HEK293 (cell line): ENCODE measurements around the gene RBM20.

ENCODE experiments used
- BCL11A ChIP-seq: fragments of 450-650 bp; formaldehyde crosslinking; IDR thresholded peaks from 2 replicates; pipeline ENCODE4 v1.5.1; 2016; ENCODE audit warnings: low read depth, missing biosample characterization, missing genetic modification characterization
- SP7 ChIP-seq: fragments of 450-650 bp; formaldehyde crosslinking; IDR thresholded peaks from 2 replicates; pipeline ENCODE4 v1.5.1; 2016; ENCODE audit warnings: missing biosample characterization, missing genetic modification characterization
- TCF7L2 ChIP-seq: IDR thresholded peaks from 2 replicates; pipeline ENCODE4 v1.6.1; 2011; ENCODE audit warnings: low read depth, mild to moderate bottlenecking, inconsistent platforms, low read length, moderate library complexity, borderline replicate concordance
- ZBTB21 ChIP-seq: fragments of 450-650 bp; formaldehyde crosslinking; IDR thresholded peaks from 2 replicates; pipeline ENCODE4 v1.5.1; 2017; ENCODE audit warnings: missing biosample characterization, missing genetic modification characterization
- ZFP37 ChIP-seq: fragments of 450-650 bp; formaldehyde crosslinking; IDR thresholded peaks from 2 replicates; pipeline ENCODE4 v1.5.1; 2016; ENCODE audit warnings: missing biosample characterization, missing genetic modification characterization
- ZIC2 ChIP-seq: fragments of 450-650 bp; formaldehyde crosslinking; IDR thresholded peaks from 2 replicates; pipeline ENCODE4 v1.5.1; 2016; ENCODE audit warnings: missing biosample characterization, missing genetic modification characterization
- ZNF10 ChIP-seq: fragments of 450-650 bp; formaldehyde crosslinking; IDR thresholded peaks from 2 replicates; pipeline ENCODE4 v1.5.1; 2017; ENCODE audit warnings: missing biosample characterization, missing genetic modification characterization
- ZNF132 ChIP-seq: fragments of 450-650 bp; formaldehyde crosslinking; IDR thresholded peaks from 2 replicates; pipeline ENCODE4 v1.5.1; 2017; ENCODE audit warnings: missing biosample characterization, missing genetic modification characterization, borderline replicate concordance
- ZNF324 ChIP-seq: fragments of 450-650 bp; formaldehyde crosslinking; IDR thresholded peaks from 2 replicates; pipeline ENCODE4 v1.5.1; 2016; ENCODE audit warnings: missing biosample characterization, missing genetic modification characterization
- ZNF335 ChIP-seq: fragments of 450-650 bp; formaldehyde crosslinking; conservative IDR thresholded peaks from 2 replicates; pipeline ENCODE4 v1.5.1; 2016; ENCODE audit warnings: missing biosample characterization, missing genetic modification characterization
- ZNF354C ChIP-seq: fragments of 450-650 bp; formaldehyde crosslinking; IDR thresholded peaks from 2 replicates; pipeline ENCODE4 v1.5.1; 2016; ENCODE audit warnings: missing biosample characterization, missing genetic modification characterization, low read depth, borderline replicate concordance
- ZNF366 ChIP-seq: fragments of 450-650 bp; formaldehyde crosslinking; conservative IDR thresholded peaks from 2 replicates; pipeline ENCODE4 v1.5.1; 2016; ENCODE audit warnings: missing biosample characterization, missing genetic modification characterization
- ZNF629 ChIP-seq: fragments of 450-650 bp; formaldehyde crosslinking; IDR thresholded peaks from 2 replicates; pipeline ENCODE4 v1.5.1; 2017; ENCODE audit warnings: missing biosample characterization, missing genetic modification characterization
- ZNF660 ChIP-seq: fragments of 450-650 bp; IDR thresholded peaks from 2 replicates; pipeline ENCODE4 v1.5.1; 2018; ENCODE audit warnings: missing biosample characterization, mild to moderate bottlenecking, missing genetic modification characterization
- ZNF76 ChIP-seq: fragments of 450-650 bp; formaldehyde crosslinking; IDR thresholded peaks from 2 replicates; pipeline ENCODE4; 2016; ENCODE audit warnings: low read depth, missing biosample characterization, missing genetic modification characterization, borderline replicate concordance
- ZNF768 ChIP-seq: fragments of 450-650 bp; formaldehyde crosslinking; IDR thresholded peaks from 2 replicates; pipeline ENCODE4 v1.5.1; 2018; ENCODE audit warnings: missing biosample characterization, mild to moderate bottlenecking, missing genetic modification characterization
- TF ChIP-seq, protein P1 (sequence below): fragments of 450-650 bp; formaldehyde crosslinking; IDR thresholded peaks from 2 replicates; pipeline ENCODE4 v1.5.1; 2016; ENCODE audit warnings: missing biosample characterization, missing genetic modification characterization, low read depth
- TF ChIP-seq, protein P2 (sequence below): fragments of 450-650 bp; formaldehyde crosslinking; conservative IDR thresholded peaks from 2 replicates; pipeline ENCODE4 v1.5.1; 2016; ENCODE audit warnings: low read depth, missing biosample characterization, missing genetic modification characterization
- TF ChIP-seq, protein P3 (sequence below): fragments of 450-650 bp; formaldehyde crosslinking; IDR thresholded peaks from 2 replicates; pipeline ENCODE4 v1.5.1; 2016; ENCODE audit warnings: missing biosample characterization, missing genetic modification characterization
- TF ChIP-seq, protein P4 (sequence below): fragments of 450-650 bp; formaldehyde crosslinking; IDR thresholded peaks from 2 replicates; pipeline ENCODE4 v1.5.1; 2017; ENCODE audit warnings: missing biosample characterization, missing genetic modification characterization
- TF ChIP-seq, protein P5 (sequence below): fragments of 450-650 bp; formaldehyde crosslinking; IDR thresholded peaks from 2 replicates; pipeline ENCODE4 v1.5.1; 2017; ENCODE audit warnings: missing biosample characterization, missing genetic modification characterization
- TF ChIP-seq, protein P6 (sequence below): fragments of 450-650 bp; formaldehyde crosslinking; IDR thresholded peaks from 2 replicates; pipeline ENCODE4 v1.5.1; 2017; ENCODE audit warnings: missing biosample characterization, missing genetic modification characterization
- TF ChIP-seq, protein P7 (sequence below): fragments of 450-650 bp; formaldehyde crosslinking; IDR thresholded peaks from 2 replicates; pipeline ENCODE4 v1.5.1; 2017; ENCODE audit warnings: missing biosample characterization, missing genetic modification characterization

Gene RBM20

DNA sequence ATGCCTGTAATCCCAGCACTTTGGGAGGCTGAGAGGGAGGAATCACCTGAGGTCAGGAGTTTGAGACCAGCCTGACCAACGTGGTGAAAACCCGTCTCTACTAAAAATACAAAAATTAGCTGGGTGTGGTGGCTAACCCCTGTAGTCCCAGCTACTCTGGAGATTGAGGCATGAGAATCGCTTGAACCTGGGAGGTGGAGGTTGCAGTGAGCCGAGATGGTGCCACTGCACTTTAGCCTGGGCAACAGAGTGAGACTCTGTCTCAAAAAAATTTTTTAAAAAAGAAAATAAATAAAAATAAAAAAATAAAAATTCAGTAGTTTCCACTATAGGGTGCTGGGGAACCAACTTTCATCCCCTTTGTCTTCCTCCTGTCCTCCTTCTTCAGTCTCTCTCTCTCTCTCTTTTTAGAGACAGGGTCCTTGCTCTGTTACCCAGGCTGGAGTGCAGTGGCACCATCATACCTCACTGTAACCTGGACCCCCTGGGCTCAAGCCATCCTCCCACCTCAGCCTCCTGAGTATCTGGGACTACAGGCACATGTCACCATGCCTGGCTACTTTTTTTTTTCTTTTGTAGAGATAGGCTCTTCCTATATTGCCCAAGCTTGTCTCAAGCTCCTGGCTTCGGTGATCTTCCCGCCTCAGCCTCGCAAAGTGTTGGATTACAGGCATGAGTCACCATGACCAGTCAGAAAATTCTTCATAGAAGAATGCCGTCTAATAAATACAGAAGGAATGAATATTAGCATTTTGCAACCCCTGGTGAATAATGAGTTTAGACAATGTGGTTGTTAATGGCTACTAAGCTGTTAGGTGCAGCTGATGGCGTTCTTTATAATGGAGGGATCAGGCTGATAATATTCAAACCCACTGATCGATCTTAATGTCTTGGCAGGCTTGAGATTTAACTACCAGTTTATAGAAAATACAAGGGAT is 20.6 kb downstream of the RBM20 start (continued):
- TF ChIP-seq ZNF10 (tag by site-specific recombination) (no peak), ZNF335 (peak; percentile 65), ZNF324 (tag by site-specific recombination) (peak; percentile 77), ZNF768 (tag by site-specific recombination) (no peak), ZBTB21 (tag by site-specific recombination) (peak; percentile 45; the same call in 1 of the 2 replicates), ZNF366 (tag by site-specific recombination) (peak; percentile 89), ZNF132 (tag by site-specific recombination) (no peak), SP7 (peak; percentile 86), ZNF629 (tag by site-specific recombination) (peak; percentile 79), ZNF660 (no peak; the same call in 1 of the 2 replicates), TCF7L2 (no peak), ZNF76 (tag by site-specific recombination) (no peak), ZNF354C (tag by site-specific recombination) (no peak), BCL11A (peak; percentile 75), ZIC2 (tag by site-specific recombination) (no peak), ZFP37 (tag by site-specific recombination) (0 out of 2 replicates have a peak, but pooled peaks have one; percentile 34)
- TF ChIP-seq, protein P1, sequence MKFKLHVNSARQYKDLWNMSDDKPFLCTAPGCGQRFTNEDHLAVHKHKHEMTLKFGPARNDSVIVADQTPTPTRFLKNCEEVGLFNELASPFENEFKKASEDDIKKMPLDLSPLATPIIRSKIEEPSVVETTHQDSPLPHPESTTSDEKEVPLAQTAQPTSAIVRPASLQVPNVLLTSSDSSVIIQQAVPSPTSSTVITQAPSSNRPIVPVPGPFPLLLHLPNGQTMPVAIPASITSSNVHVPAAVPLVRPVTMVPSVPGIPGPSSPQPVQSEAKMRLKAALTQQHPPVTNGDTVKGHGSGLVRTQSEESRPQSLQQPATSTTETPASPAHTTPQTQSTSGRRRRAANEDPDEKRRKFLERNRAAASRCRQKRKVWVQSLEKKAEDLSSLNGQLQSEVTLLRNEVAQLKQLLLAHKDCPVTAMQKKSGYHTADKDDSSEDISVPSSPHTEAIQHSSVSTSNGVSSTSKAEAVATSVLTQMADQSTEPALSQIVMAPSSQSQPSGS (tag by site-specific recombination): no peak
- TF ChIP-seq, protein P2, sequence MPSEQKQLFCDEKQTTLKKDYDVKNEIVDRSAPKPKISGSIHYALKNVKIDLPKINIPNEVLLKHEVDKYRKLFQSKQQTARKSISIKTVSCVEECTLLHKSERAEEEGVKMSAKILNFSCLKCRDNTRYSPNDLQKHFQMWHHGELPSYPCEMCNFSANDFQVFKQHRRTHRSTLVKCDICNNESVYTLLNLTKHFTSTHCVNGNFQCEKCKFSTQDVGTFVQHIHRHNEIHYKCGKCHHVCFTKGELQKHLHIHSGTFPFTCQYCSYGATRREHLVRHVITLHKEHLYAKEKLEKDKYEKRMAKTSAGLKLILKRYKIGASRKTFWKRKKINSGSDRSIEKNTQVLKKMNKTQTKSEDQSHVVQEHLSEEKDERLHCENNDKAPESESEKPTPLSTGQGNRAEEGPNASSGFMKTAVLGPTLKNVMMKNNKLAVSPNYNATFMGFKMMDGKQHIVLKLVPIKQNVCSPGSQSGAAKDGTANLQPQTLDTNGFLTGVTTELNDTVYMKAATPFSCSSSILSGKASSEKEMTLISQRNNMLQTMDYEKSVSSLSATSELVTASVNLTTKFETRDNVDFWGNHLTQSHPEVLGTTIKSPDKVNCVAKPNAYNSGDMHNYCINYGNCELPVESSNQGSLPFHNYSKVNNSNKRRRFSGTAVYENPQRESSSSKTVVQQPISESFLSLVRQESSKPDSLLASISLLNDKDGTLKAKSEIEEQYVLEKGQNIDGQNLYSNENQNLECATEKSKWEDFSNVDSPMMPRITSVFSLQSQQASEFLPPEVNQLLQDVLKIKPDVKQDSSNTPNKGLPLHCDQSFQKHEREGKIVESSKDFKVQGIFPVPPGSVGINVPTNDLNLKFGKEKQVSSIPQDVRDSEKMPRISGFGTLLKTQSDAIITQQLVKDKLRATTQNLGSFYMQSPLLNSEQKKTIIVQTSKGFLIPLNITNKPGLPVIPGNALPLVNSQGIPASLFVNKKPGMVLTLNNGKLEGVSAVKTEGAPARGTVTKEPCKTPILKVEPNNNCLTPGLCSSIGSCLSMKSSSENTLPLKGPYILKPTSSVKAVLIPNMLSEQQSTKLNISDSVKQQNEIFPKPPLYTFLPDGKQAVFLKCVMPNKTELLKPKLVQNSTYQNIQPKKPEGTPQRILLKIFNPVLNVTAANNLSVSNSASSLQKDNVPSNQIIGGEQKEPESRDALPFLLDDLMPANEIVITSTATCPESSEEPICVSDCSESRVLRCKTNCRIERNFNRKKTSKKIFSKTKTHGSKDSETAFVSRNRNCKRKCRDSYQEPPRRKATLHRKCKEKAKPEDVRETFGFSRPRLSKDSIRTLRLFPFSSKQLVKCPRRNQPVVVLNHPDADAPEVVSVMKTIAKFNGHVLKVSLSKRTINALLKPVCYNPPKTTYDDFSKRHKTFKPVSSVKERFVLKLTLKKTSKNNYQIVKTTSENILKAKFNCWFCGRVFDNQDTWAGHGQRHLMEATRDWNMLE (tag by site-specific recombination): 0 out of 2 replicates have a peak, but pooled peaks have one; percentile 17
- TF ChIP-seq, protein P3, sequence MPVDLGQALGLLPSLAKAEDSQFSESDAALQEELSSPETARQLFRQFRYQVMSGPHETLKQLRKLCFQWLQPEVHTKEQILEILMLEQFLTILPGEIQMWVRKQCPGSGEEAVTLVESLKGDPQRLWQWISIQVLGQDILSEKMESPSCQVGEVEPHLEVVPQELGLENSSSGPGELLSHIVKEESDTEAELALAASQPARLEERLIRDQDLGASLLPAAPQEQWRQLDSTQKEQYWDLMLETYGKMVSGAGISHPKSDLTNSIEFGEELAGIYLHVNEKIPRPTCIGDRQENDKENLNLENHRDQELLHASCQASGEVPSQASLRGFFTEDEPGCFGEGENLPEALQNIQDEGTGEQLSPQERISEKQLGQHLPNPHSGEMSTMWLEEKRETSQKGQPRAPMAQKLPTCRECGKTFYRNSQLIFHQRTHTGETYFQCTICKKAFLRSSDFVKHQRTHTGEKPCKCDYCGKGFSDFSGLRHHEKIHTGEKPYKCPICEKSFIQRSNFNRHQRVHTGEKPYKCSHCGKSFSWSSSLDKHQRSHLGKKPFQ: no peak
- TF ChIP-seq, protein P4, sequence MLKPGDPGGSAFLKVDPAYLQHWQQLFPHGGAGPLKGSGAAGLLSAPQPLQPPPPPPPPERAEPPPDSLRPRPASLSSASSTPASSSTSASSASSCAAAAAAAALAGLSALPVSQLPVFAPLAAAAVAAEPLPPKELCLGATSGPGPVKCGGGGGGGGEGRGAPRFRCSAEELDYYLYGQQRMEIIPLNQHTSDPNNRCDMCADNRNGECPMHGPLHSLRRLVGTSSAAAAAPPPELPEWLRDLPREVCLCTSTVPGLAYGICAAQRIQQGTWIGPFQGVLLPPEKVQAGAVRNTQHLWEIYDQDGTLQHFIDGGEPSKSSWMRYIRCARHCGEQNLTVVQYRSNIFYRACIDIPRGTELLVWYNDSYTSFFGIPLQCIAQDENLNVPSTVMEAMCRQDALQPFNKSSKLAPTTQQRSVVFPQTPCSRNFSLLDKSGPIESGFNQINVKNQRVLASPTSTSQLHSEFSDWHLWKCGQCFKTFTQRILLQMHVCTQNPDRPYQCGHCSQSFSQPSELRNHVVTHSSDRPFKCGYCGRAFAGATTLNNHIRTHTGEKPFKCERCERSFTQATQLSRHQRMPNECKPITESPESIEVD: peak; percentile 74
- TF ChIP-seq, protein P5, sequence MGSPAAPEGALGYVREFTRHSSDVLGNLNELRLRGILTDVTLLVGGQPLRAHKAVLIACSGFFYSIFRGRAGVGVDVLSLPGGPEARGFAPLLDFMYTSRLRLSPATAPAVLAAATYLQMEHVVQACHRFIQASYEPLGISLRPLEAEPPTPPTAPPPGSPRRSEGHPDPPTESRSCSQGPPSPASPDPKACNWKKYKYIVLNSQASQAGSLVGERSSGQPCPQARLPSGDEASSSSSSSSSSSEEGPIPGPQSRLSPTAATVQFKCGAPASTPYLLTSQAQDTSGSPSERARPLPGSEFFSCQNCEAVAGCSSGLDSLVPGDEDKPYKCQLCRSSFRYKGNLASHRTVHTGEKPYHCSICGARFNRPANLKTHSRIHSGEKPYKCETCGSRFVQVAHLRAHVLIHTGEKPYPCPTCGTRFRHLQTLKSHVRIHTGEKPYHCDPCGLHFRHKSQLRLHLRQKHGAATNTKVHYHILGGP: no peak
- TF ChIP-seq, protein P6, sequence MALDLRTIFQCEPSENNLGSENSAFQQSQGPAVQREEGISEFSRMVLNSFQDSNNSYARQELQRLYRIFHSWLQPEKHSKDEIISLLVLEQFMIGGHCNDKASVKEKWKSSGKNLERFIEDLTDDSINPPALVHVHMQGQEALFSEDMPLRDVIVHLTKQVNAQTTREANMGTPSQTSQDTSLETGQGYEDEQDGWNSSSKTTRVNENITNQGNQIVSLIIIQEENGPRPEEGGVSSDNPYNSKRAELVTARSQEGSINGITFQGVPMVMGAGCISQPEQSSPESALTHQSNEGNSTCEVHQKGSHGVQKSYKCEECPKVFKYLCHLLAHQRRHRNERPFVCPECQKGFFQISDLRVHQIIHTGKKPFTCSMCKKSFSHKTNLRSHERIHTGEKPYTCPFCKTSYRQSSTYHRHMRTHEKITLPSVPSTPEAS (tag by site-specific recombination): no peak
- TF ChIP-seq, protein P7, sequence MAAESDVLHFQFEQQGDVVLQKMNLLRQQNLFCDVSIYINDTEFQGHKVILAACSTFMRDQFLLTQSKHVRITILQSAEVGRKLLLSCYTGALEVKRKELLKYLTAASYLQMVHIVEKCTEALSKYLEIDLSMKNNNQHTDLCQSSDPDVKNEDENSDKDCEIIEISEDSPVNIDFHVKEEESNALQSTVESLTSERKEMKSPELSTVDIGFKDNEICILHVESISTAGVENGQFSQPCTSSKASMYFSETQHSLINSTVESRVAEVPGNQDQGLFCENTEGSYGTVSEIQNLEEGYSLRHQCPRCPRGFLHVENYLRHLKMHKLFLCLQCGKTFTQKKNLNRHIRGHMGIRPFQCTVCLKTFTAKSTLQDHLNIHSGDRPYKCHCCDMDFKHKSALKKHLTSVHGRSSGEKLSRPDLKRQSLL (tag by site-specific recombination): peak; percentile 83
